ENCODE measurements around the gene TSEN54. TPM values are rescaled to one million over a fixed set of nuclear protein-coding genes. Genes with fewer than 3 reads are reported as not detected.

The TSEN54 gene
- total RNA-seq, 1 donor from 2014 or later, result 56.0 TPM

DNA sequence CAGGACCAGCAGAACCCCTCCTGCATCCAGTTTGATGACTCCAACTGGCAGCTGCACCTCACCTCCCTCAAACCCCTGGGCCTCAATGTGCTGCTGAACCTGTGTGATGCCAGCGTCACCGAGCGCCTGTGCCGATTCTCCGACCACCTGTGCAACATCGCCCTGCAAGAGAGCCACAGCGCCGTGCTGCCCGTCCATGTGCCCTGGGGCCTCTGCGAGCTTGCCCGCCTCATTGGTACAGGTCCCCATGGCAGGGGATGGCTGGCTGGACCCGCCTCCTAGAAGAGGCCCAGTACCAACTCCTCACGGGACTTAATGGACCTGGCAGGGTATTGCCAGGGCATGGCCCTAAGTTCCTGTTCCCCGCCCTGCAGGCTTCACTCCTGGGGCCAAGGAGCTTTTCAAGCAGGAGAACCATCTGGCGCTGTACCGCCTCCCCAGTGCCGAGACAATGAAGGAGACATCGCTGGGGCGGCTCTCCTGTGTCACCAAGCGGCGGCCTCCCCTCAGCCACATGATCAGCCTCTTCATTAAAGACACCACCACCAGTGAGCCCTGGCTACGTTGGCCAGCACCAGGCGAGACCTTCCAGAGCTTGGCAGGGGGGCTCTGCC is 23.7 kb upstream of the TSEN54 start:
- TF ChIP-seq, protein P1, sequence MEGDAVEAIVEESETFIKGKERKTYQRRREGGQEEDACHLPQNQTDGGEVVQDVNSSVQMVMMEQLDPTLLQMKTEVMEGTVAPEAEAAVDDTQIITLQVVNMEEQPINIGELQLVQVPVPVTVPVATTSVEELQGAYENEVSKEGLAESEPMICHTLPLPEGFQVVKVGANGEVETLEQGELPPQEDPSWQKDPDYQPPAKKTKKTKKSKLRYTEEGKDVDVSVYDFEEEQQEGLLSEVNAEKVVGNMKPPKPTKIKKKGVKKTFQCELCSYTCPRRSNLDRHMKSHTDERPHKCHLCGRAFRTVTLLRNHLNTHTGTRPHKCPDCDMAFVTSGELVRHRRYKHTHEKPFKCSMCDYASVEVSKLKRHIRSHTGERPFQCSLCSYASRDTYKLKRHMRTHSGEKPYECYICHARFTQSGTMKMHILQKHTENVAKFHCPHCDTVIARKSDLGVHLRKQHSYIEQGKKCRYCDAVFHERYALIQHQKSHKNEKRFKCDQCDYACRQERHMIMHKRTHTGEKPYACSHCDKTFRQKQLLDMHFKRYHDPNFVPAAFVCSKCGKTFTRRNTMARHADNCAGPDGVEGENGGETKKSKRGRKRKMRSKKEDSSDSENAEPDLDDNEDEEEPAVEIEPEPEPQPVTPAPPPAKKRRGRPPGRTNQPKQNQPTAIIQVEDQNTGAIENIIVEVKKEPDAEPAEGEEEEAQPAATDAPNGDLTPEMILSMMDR (IDR thresholded peaks at IDR 0.05; ENCODE audit: unreplicated experiment), result no peak
- peaks cover 1% of the 10 kb centered on the region for H3K36me3 Mint-ChIP-seq (ENCODE audit: insufficient read depth)
- H3K27ac Mint-ChIP-seq, result no peak overlapping the region
- H3K4me3 Mint-ChIP-seq (ENCODE audit: low read depth), result no peak overlapping the region
- no peaks in the 10 kb centered on the region for H3K4me1 Mint-ChIP-seq (ENCODE audit: low read depth)
- no peaks in the 10 kb centered on the region for H3K27me3 Mint-ChIP-seq
- no peaks in the 10 kb centered on the region for H3K9me3 Mint-ChIP-seq (ENCODE audit: low read depth)
- no peak for DNase-seq (ENCODE audit: low spot score, unreplicated experiment)

DNA sequence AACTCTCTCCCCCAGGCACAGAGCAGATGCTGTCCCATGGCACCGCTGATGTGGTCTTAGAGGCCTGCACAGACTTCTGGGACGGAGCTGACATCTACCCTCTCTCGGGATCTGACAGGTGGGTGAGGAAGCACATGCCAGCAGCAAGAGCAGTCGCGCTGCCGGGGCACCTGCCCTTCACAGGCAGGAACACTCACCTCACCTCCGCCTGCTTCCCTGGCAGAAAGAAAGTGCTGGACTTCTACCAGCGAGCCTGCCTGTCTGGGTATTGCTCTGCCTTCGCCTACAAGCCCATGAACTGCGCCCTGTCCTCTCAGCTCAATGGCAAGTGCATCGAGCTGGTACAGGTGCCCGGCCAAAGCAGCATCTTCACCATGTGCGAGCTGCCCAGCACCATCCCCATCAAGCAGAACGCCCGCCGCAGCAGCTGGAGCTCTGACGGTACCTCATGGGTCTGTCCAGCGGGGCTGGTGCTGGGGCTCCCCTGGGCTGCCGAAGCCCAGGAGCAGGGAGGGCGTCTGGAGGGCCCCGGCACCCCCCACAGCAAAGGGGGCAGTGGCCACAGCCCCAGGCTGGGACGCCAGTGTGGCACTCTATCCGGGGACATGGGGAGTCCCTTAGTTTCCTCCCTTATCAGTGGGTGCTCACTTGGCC is 22.7 kb upstream of the TSEN54 start:
- H3K27ac Mint-ChIP-seq, result no peak overlapping the region
- no peak overlapping the region for H3K4me3 Mint-ChIP-seq (ENCODE audit: low read depth)
- no peaks in the 10 kb centered on the region for H3K4me1 Mint-ChIP-seq (ENCODE audit: low read depth)
- H3K36me3 Mint-ChIP-seq (ENCODE audit: insufficient read depth), result peaks cover 1% of the 10 kb centered on the region
- no peaks in the 10 kb centered on the region for H3K9me3 Mint-ChIP-seq (ENCODE audit: low read depth)
- TF ChIP-seq, protein P1 (IDR thresholded peaks at IDR 0.05; ENCODE audit: unreplicated experiment), result no peak
- no peaks in the 10 kb centered on the region for H3K27me3 Mint-ChIP-seq
- no peak for DNase-seq (ENCODE audit: low spot score, unreplicated experiment)

DNA sequence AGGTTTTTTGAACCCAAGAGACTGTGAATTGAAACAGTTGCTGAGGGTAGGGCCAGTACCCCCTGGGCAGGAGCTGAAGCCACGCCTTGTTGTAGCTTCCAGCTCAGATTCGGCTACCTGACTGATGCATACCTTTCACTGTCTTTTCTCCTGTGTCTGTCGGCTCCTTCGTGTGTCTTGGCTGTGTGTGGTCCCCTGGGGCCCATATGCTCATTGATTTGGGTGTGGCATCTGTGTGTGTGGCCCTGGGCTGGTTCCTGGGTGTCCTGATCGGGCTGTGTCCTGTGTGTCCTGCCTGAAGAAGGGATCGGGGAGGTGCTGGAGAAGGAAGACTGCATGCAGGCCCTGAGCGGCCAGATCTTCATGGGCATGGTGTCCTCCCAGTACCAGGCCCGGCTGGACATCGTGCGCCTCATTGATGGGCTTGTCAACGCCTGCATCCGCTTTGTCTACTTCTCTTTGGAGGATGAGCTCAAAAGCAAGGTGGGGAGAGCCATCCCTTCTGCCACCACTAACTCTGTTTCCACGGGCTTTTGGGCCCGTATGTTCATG is 21.9 kb upstream of the TSEN54 start:
- H3K36me3 Mint-ChIP-seq (ENCODE audit: insufficient read depth), result peaks cover 1% of the 10 kb centered on the region
- H3K4me1 Mint-ChIP-seq (ENCODE audit: low read depth), result no peaks in the 10 kb centered on the region
- no peaks in the 10 kb centered on the region for H3K9me3 Mint-ChIP-seq (ENCODE audit: low read depth)
- H3K4me3 Mint-ChIP-seq (ENCODE audit: low read depth), result no peak overlapping the region
- TF ChIP-seq, protein P1 (IDR thresholded peaks at IDR 0.05; ENCODE audit: unreplicated experiment), result no peak
- peak overlapping the region; percentile 54 for H3K27ac Mint-ChIP-seq
- no peak for DNase-seq (ENCODE audit: low spot score, unreplicated experiment)
- no peaks in the 10 kb centered on the region for H3K27me3 Mint-ChIP-seq

DNA sequence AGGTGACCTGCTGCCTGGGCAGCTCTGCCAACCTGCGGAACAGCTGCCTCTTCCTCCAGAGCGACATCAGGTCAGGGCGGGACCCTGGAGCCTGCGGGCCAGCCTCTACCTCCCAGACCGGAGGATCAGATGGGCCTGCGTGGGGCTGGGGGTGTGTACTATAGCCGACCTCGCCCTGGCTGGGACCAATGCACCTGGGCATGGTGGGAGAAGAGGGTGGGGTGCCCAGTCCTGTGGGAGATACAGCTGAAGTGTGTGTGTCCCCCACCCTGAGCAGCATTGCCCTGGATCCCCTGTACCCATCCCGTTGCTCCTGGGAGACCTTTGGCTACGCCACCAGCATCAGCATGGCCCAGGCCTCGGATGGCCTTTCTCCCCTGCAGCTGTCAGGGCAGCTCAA is 20.3 kb upstream of the TSEN54 start:
- no peak for DNase-seq (ENCODE audit: low spot score, unreplicated experiment)
- H3K36me3 Mint-ChIP-seq (ENCODE audit: insufficient read depth), result peaks cover 1% of the 10 kb centered on the region

DNA sequence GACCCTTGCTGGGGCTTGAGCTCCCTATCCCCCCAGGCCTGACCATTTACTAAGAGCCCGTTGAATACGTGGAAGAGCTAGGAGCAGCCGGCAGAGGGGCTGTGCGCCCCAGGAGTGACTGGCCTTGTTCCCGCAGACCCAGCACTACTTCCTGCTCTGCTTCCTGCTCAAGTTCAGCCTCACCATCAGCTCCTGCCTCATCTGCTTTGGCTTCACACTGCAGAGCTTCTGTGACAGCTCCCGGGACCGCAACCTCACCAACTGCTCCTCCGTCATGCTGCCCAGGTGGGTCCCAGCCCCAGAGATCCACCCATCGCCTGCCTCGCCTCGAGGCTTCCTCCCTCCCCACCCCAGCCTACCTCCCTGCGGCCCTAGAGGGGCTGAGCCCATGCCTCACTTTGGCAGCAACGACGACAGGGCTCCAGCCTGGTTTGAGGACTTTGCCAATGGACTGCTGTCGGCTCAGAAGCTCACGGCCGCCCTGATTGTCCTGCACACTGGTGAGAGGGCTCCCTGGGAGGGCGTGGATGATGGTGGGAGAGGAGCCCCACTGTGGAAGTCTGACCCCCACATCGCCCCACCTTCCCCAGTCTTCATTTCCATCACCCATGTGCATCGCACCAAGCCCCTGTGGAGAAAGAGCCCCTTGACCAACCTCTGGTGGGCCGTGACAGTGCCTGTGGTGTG is 18.1 kb upstream of the TSEN54 start:
- Mint-ChIP-seq H3K9me3 (ENCODE audit: low read depth) (no peaks in the 10 kb centered on the region), H3K36me3 (ENCODE audit: insufficient read depth) (peaks cover 1% of the 10 kb centered on the region), H3K4me1 (ENCODE audit: low read depth) (no peaks in the 10 kb centered on the region), H3K27me3 (no peaks in the 10 kb centered on the region), H3K27ac (peak overlapping the region; percentile 62), H3K4me3 (ENCODE audit: low read depth) (no peak overlapping the region)
- TF ChIP-seq, protein P1 (IDR thresholded peaks at IDR 0.05; ENCODE audit: unreplicated experiment), result no peak
- no peak for DNase-seq (ENCODE audit: low spot score, unreplicated experiment)

More for the DNA sequence above, 20.3 kb upstream of the TSEN54 start:
- H3K27ac Mint-ChIP-seq, result no peak overlapping the region
- TF ChIP-seq, protein P1 (IDR thresholded peaks at IDR 0.05; ENCODE audit: unreplicated experiment), result no peak
- no peaks in the 10 kb centered on the region for H3K9me3 Mint-ChIP-seq (ENCODE audit: low read depth)
- H3K4me3 Mint-ChIP-seq (ENCODE audit: low read depth), result no peak overlapping the region
- H3K27me3 Mint-ChIP-seq, result no peaks in the 10 kb centered on the region
- no peaks in the 10 kb centered on the region for H3K4me1 Mint-ChIP-seq (ENCODE audit: low read depth)

All from progenitor cell of endocrine pancreas (in vitro differentiated cells).